Gastroesophageal sphincter (tissue), 4 donors: ENCODE results near the gene LORICRIN. TPM values are rescaled to one million over a fixed set of nuclear protein-coding genes. Genes with fewer than 3 reads are reported as not detected.
"Not testable (repeated sequence)": the region's sequence is repeated elsewhere in the genome, so short reads cannot be mapped to it uniquely, and the experiment has no call there.

Experiments
- ATAC-seq: fragments of 150-250 bp; one replicate; pipeline ENCODE4 v1.9.1; 2016; ENCODE audit warnings: mild to moderate bottlenecking, moderate library complexity
- H3K27ac ChIP-seq, 4 donors: fragments of 200-600 bp; sonication (generic) in 3 of 4; 1 replicate in 3 of 4; 2 replicates in 1 of 4; pipeline ENCODE4 v1.5.1; 2016 to 2019
- H3K27me3 ChIP-seq: fragments of 200-600 bp; sonication (generic); one replicate; pipeline ENCODE4 v1.5.1; 2019
- H3K36me3 ChIP-seq, 2 donors: fragments of 200-600 bp; sonication (generic); one replicate each; pipeline ENCODE4 v1.5.1; 2019; ENCODE audit warnings: control low read depth in 1 of 2
- H3K4me1 ChIP-seq, 3 donors: fragments of 200-600 bp; sonication (generic); 1 replicate in 2 of 3; 2 replicates in 1 of 3; pipeline ENCODE4 v1.5.1; 2016 to 2019; ENCODE audit warnings: control low read depth in 2 of 3
- H3K4me3 ChIP-seq, 2 donors: fragments of 200-600 bp; sonication (generic); one replicate each; pipeline ENCODE4 v1.5.1; 2019; ENCODE audit warnings: mild to moderate bottlenecking in 1 of 2, moderate library complexity in 1 of 2
- H3K9me3 ChIP-seq, 3 donors: fragments of 200-600 bp; sonication (generic); one replicate each; pipeline ENCODE4 v1.5.1; 2017 to 2019; ENCODE audit warnings: control low read depth in 2 of 3
- CTCF ChIP-seq, 4 experiments: fragments of 200-600 bp in 2 of 4; fragments of 450-650 bp in 2 of 4; sonication (generic) in 1 of 4; IDR thresholded peaks; one replicate each; pipeline ENCODE4 v1.5.1; 2017 to 2019; ENCODE audit warnings: antibody characterized with exemption in 4 of 4, mild to moderate bottlenecking in 2 of 4, moderate library complexity in 2 of 4
- EP300 ChIP-seq: sonication (generic); formaldehyde crosslinking; IDR thresholded peaks from one replicate; pipeline ENCODE4 v1.6.1; 2017; ENCODE audit warnings: antibody characterized with exemption, mild to moderate bottlenecking
- POLR2A ChIP-seq, 2 donors: fragments of 450-650 bp; IDR thresholded peaks; one replicate each; pipeline ENCODE4 v1.6.1; 2017; ENCODE audit warnings: antibody characterized with exemption in 2 of 2, mild to moderate bottlenecking in 2 of 2, moderate library complexity in 1 of 2
- POLR2AphosphoS5 ChIP-seq: sonication (generic); formaldehyde crosslinking; IDR thresholded peaks from one replicate; pipeline ENCODE4 v1.6.1; 2017; ENCODE audit warnings: antibody characterized with exemption
- WGBS, 2 donors: methylation state at CpG; one replicate each; pipeline ENCODE4 v1.1.5; 2018; ENCODE audit warnings: low coverage in 1 of 2; 5-methylcytosine and 5-hydroxymethylcytosine counted together
- total RNA-seq, 4 donors: library from RNA; depleted of rRNA; stranded (reverse); fragments of >200 nt; gene quantifications; one replicate each; pipeline ENCODE4 v1.1.0, GENCODE V29; 2016

The LORICRIN gene
- total RNA-seq, 4 donors from 2014 or later: not detected

DNA sequence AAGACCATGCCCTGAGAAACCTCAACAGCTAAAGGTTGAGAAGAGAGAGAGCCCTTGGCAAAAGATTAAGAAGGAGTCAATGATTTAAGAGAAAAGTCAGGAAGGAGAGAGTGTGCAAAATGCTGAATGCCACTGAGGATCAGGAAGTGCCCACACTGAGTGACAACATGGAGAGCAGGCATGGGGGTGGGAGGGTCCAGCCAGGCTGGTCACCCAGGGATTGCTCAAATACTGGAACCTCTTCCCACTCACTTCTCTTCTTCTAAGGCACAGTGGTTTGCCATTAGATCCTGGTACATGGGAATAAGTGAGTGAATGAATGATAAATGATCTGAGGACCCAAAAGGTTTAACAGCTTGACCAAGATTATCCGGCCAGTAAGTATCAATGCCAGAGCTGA lies 31.0 kb upstream of the LORICRIN start:
- Histone ChIP-seq H3K27ac (no peak overlapping the region), H3K36me3 (no peaks in the 10 kb centered on the region), H3K4me3 (no peak overlapping the region), H3K4me1 (no peaks in the 10 kb centered on the region), H3K27me3 (peaks cover 12% of the 10 kb centered on the region), H3K9me3 (no peaks in the 10 kb centered on the region)
- no peak for TF ChIP-seq EP300
- 60 to 83% methylated on average over 1 of the region's 1 CpG for WGBS, 2 donors
- no peak for ATAC-seq

DNA sequence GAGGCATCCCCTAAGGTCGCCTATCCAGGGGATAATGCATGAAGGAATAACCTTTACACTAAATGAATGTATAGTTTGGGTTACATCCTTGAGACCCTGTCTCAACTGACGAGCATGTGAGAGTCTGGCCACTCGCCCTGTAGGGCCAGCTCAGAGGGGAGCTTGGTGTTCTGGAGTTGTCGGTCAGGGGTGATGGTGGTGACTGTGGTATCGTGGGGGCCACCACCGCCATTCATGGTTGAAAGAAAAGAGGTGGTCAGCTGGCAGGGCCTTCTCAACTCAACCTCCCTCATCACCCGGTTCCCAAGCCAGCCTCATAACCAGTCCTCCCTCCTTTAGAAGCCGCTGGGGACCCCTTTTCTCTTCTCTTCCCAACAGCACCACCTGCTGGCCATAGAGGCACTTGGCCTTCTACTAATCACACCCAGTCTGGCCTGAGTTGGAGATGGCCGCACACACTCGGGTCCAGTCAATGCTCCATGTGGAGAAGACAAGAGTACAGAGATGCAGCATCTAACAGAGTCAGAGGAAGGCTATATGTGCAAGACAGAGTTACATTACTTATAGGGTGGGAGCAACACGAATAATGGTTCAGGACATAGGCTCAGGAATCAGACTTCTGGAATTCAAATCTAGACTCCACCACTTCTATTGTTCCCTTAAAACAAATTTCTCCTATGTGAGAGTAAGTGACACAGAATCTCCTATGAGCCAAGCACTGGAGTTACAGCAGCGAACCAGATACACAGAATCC lies 30.2 kb upstream of the LORICRIN start:
- not testable (repeated sequence) for H3K27ac ChIP-seq, ATAC-seq, H3K4me3 ChIP-seq, H3K4me1 ChIP-seq, H3K36me3 ChIP-seq, H3K9me3 ChIP-seq
- peaks cover 12% of the 10 kb centered on the region for H3K27me3 ChIP-seq
- peak in 1 of 4 experiments; percentile 41 for TF ChIP-seq CTCF (IDR thresholded peaks at IDR 0.05)
- WGBS, 2 donors: 50 to 73% methylated on average over 3 of the region's 12 CpGs

- no peak for TF ChIP-seq CTCF (IDR thresholded peaks at IDR 0.05)
- TF ChIP-seq POLR2AphosphoS5: no peak
- no peak for TF ChIP-seq EP300
- TF ChIP-seq POLR2A (IDR thresholded peaks at IDR 0.05): no peak
- peak; percentile 22 for ATAC-seq
- WGBS, 2 donors: 84% methylated on average over 4 of the region's 4 CpGs; no CpG with 5 or more reads in 1 of the 2 donors
- no peaks in the 10 kb centered on the region for H3K27me3 ChIP-seq
- no peaks in the 10 kb centered on the region for H3K36me3 ChIP-seq
- H3K4me3 ChIP-seq: no peak overlapping the region
- no peak overlapping the region for H3K27ac ChIP-seq
- H3K9me3 ChIP-seq: no peaks in the 10 kb centered on the region
- H3K4me1 ChIP-seq: no peaks in the 10 kb centered on the region
Observed at GRCh38 chr1:153231363-153231762, 28.1 kb upstream of the LORICRIN start.

DNA sequence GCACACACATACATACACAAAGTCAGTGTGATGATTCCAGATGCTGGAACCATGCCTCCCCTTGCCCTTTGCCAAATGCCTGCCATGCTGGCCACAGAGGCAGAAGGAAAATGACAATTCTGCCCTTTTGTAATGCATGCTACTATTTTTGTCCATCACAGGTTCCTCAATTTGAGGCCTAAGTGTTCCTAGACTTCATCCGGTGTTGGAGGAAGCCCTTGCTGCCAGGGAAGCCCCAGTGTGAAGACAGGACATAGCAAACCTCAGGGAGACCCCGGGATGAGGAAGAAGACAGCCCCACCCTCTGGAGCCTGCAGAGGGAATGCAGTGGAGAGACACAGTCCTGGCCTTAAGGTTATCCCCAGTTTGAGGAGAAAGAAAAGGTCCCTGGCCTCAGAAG lies 27.7 kb upstream of the LORICRIN start:
- ATAC-seq: peak; percentile 36

DNA sequence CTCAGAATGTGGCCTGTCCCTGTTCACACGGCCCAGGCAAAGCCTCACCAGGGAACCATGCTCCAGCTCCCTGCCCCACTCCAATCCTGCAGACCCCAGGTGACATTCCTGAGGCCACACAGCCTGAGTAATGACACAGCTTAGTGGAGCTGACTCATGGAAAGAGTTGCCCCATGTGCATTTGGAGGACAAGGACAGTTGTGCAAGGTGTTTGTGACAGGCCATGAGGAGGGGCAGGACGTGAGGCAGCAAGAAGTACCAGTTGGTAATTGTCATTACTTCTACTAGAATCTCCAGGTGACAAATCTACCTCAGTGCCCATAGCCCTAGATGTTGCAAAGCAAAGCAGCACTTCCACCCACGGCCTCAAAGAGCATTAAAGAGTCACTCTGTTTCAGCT lies 26.9 kb upstream of the LORICRIN start:
- 55% methylated on average over 2 of the region's 3 CpGs; no CpG with 5 or more reads in 1 of the 2 donors for WGBS, 2 donors
- Histone ChIP-seq H3K27ac (no peak overlapping the region), H3K36me3 (no peaks in the 10 kb centered on the region)

More for the DNA sequence above, 27.7 kb upstream of the LORICRIN start:
- Histone ChIP-seq H3K27ac (no peak overlapping the region), H3K4me1 (no peaks in the 10 kb centered on the region), H3K27me3 (no peaks in the 10 kb centered on the region), H3K9me3 (no peaks in the 10 kb centered on the region), H3K36me3 (no peaks in the 10 kb centered on the region), H3K4me3 (no peak overlapping the region)
- WGBS, 2 donors: 53% methylated on average over 2 of the region's 2 CpGs; no CpG with 5 or more reads in 1 of the 2 donors
- TF ChIP-seq POLR2AphosphoS5: no peak
- TF ChIP-seq EP300: no peak
- no peak for TF ChIP-seq POLR2A (IDR thresholded peaks at IDR 0.05)
- TF ChIP-seq CTCF (IDR thresholded peaks at IDR 0.05): no peak

More for the DNA sequence above, 26.9 kb upstream of the LORICRIN start:
- no peak for ATAC-seq
- TF ChIP-seq EP300 (no peak), POLR2A (IDR thresholded peaks at IDR 0.05) (no peak), POLR2AphosphoS5 (no peak), CTCF (IDR thresholded peaks at IDR 0.05) (no peak)
- Histone ChIP-seq H3K4me1 (no peaks in the 10 kb centered on the region), H3K27me3 (no peaks in the 10 kb centered on the region), H3K9me3 (no peaks in the 10 kb centered on the region), H3K4me3 (no peak overlapping the region)
